Panc1 (cell line): ENCODE data around the gene NR6A1. TPM values are rescaled to one million over a fixed set of nuclear protein-coding genes. Genes with fewer than 3 reads are reported as not detected.

Experiments used
- ATAC-seq: fragments of 200-7000 bp; cut with Tn5 transposase; 2 replicates; pipeline ENCODE4 v1.9.1; 2020; ENCODE audit warnings: mild to moderate bottlenecking, moderate library complexity
- BruUV-seq: library from RNA; stranded (reverse); fragments of 400-500 nt; replicated peaks from 2 replicates; lab custom pipeline; 2021; lab: Mats Ljungman, UMichigan
- CTCF ChIA-PET: fragments of 300-600 bp; sonication (Branson Sonifier 250); formaldehyde crosslinking; loops from one replicate; lab custom pipeline; 2022; ENCODE audit warnings: antibody characterized with exemption; lab: Charles Lee
- POLR2A ChIA-PET: fragments of 300-600 bp; sonication (Branson Sonifier 250); formaldehyde crosslinking; loops from one replicate; lab custom pipeline; 2022; ENCODE audit warnings: antibody characterized with exemption; lab: Charles Lee
- DNase-seq: peaks from one replicate; pipeline ENCODE4 v3.0.0-alpha.2; 2010; ENCODE audit warnings: low read depth, low spot score
- H3K27ac ChIP-seq: 2 replicates; pipeline ENCODE4 v1.5.1; 2011; ENCODE audit warnings: mild to moderate bottlenecking, low read length, inconsistent platforms
- H3K27me3 ChIP-seq: fragments of 200-500 bp; sonication (Bioruptor generic); 2 replicates; pipeline ENCODE4 v1.6.0; 2014; ENCODE audit warnings: low read length, inconsistent platforms; ENCODE audit not compliant: control insufficient read depth, insufficient read depth
- H3K36me3 ChIP-seq: fragments of 200-500 bp; sonication (Bioruptor generic); 2 replicates; pipeline ENCODE4 v1.5.1; 2014; ENCODE audit warnings: inconsistent platforms, mild to moderate bottlenecking, low read length, moderate library complexity; ENCODE audit not compliant: control insufficient read depth, insufficient read depth
- H3K4me1 ChIP-seq: 2 replicates; pipeline ENCODE4 v1.5.1; 2011; ENCODE audit warnings: inconsistent platforms, mild to moderate bottlenecking, low read length, moderate library complexity; ENCODE audit not compliant: control insufficient read depth, insufficient read depth
- H3K4me3 ChIP-seq, 2 experiments: 2 replicates each; pipeline ENCODE4 v1.5.1; 2011 to 2012; ENCODE audit warnings: low read depth in 2 of 2, low read length in 2 of 2, mild to moderate bottlenecking in 2 of 2, inconsistent platforms in 1 of 2, moderate library complexity in 1 of 2
- H3K9me3 ChIP-seq: fragments of 200-500 bp; sonication (Bioruptor generic); 2 replicates; pipeline ENCODE4 v1.5.1; 2014; ENCODE audit warnings: low read depth, mild to moderate bottlenecking, inconsistent platforms, low read length, moderate library complexity; ENCODE audit not compliant: control insufficient read depth, insufficient read depth
- POLR2AphosphoS5 ChIP-seq: IDR thresholded peaks from 2 replicates; pipeline ENCODE4 v1.6.1; 2012; ENCODE audit warnings: mild to moderate bottlenecking, low read depth, low read length, moderate library complexity
- SIN3A ChIP-seq: IDR thresholded peaks from 2 replicates; pipeline ENCODE4 v1.6.1; 2012; ENCODE audit warnings: low read depth, mild to moderate bottlenecking, low read length, moderate library complexity, borderline replicate concordance; ENCODE audit not compliant: insufficient read depth
- TCF7L2 ChIP-seq: IDR thresholded peaks from 2 replicates; pipeline ENCODE4 v1.6.1; 2011; ENCODE audit warnings: mild to moderate bottlenecking, low read depth, low read length, inconsistent platforms
- in situ Hi-C: cut with HindIII; loops from 2 replicates; pipeline ENCODE4 v1.10.0; 2016; ENCODE audit warnings: low sequenced_read_pairs, low pct_unique_long_range_greater_than_20kb
- intact Hi-C: fragments of 100-400 bp; cut with micrococcal nuclease; formaldehyde crosslinking; loops from one replicate; pipeline ENCODE4 v1.10.0; 2022; ENCODE audit not compliant: unreplicated experiment
- total RNA-seq: library from RNA; stranded (reverse); gene quantifications from one replicate; pipeline ENCODE4 v1.2.1, GENCODE V29; 2021; ENCODE audit not compliant: unreplicated experiment
- TF ChIP-seq, protein P1 (sequence below), 2 experiments: IDR thresholded peaks; 2 replicates each; pipeline ENCODE4 v1.6.1; 2011 to 2012; ENCODE audit warnings: low read depth in 2 of 2, control low read depth in 1 of 2, low read length in 1 of 2, mild to moderate bottlenecking in 1 of 2, moderate library complexity in 1 of 2; ENCODE audit not compliant: insufficient read depth in 1 of 2
- TF ChIP-seq, protein P2 (sequence below): fragments of 450-650 bp; IDR thresholded peaks from 2 replicates; pipeline ENCODE4 v1.5.1; 2017; ENCODE audit warnings: mild to moderate bottlenecking

The NR6A1 gene
- total RNA-seq, 1 experiment from 2014 or later = 7.6 TPM

DNA sequence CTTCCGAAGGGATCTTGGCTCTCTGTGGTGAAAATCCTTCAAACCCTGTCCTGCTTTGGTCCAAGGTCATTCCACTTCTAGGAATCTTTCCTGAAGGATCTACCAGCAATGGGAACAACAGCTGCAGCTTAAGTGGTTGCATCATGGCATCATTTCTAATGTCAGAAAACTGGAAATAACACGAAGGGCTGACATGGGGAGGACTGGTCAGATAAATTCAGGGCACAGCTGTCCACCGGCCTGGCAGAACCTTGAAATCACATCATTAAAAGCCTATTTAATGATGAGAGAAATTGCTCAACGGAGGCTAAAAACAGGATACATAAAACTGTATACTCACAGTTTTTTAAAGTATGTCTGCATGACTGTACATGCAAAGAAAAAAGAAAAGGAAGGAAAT, 34.1 kb upstream of the NR6A1 start:
- Histone ChIP-seq H3K4me1 (no peaks in the 10 kb centered on the region), H3K4me3 (no peak overlapping the region), H3K27ac (no peak overlapping the region), H3K36me3 (no peaks in the 10 kb centered on the region; the same call in 1 of the 2 replicates), H3K9me3 (no peaks in the 10 kb centered on the region), H3K27me3 (no peaks in the 10 kb centered on the region)
- ChIA-PET CTCF (no interaction called here), POLR2A (no interaction called here)
- in situ Hi-C loops = no loop called here
- intact Hi-C loops = no loop called here
- no peak for TF ChIP-seq SIN3A
- TF ChIP-seq, protein P1, sequence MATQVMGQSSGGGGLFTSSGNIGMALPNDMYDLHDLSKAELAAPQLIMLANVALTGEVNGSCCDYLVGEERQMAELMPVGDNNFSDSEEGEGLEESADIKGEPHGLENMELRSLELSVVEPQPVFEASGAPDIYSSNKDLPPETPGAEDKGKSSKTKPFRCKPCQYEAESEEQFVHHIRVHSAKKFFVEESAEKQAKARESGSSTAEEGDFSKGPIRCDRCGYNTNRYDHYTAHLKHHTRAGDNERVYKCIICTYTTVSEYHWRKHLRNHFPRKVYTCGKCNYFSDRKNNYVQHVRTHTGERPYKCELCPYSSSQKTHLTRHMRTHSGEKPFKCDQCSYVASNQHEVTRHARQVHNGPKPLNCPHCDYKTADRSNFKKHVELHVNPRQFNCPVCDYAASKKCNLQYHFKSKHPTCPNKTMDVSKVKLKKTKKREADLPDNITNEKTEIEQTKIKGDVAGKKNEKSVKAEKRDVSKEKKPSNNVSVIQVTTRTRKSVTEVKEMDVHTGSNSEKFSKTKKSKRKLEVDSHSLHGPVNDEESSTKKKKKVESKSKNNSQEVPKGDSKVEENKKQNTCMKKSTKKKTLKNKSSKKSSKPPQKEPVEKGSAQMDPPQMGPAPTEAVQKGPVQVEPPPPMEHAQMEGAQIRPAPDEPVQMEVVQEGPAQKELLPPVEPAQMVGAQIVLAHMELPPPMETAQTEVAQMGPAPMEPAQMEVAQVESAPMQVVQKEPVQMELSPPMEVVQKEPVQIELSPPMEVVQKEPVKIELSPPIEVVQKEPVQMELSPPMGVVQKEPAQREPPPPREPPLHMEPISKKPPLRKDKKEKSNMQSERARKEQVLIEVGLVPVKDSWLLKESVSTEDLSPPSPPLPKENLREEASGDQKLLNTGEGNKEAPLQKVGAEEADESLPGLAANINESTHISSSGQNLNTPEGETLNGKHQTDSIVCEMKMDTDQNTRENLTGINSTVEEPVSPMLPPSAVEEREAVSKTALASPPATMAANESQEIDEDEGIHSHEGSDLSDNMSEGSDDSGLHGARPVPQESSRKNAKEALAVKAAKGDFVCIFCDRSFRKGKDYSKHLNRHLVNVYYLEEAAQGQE (IDR thresholded peaks at IDR 0.05; ENCODE audit: insufficient read depth in 1 of 2, low read depth in 2 of 2, low read length in 1 of 2) = no peak
- no peak for TF ChIP-seq TCF7L2
- TF ChIP-seq POLR2AphosphoS5 = no peak
- TF ChIP-seq, protein P2, sequence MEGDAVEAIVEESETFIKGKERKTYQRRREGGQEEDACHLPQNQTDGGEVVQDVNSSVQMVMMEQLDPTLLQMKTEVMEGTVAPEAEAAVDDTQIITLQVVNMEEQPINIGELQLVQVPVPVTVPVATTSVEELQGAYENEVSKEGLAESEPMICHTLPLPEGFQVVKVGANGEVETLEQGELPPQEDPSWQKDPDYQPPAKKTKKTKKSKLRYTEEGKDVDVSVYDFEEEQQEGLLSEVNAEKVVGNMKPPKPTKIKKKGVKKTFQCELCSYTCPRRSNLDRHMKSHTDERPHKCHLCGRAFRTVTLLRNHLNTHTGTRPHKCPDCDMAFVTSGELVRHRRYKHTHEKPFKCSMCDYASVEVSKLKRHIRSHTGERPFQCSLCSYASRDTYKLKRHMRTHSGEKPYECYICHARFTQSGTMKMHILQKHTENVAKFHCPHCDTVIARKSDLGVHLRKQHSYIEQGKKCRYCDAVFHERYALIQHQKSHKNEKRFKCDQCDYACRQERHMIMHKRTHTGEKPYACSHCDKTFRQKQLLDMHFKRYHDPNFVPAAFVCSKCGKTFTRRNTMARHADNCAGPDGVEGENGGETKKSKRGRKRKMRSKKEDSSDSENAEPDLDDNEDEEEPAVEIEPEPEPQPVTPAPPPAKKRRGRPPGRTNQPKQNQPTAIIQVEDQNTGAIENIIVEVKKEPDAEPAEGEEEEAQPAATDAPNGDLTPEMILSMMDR = no peak
- no TSS peak for BruUV-seq
- no peak for DNase-seq
- ATAC-seq = no peak

DNA sequence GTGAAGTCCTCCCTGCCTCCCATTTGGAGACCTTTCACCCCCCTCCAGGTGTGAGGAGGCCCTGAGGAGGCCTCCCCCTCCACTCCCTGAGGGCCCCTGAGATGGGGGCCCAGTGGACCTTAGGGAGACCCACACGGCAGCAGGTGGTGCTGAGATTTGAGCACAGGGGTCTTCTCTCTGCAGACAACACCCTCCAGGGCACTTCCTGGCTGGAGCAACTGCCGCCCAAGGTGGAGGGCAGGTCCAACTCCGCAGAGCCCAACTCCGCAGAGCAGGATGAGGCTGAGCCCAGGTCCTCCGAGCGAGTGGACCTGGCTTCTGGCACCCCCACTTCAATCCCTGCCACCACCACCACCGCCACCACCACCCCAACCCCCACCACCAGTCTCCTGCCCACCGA, 32.8 kb upstream of the NR6A1 start:
- no peak overlapping the region for H3K27ac ChIP-seq
- in situ Hi-C loops (no loop called here), intact Hi-C loops (no loop called here)
- H3K9me3 ChIP-seq = no peaks in the 10 kb centered on the region
- TF ChIP-seq, protein P2 = no peak
- TF ChIP-seq SIN3A (no peak), TCF7L2 (no peak), POLR2AphosphoS5 (no peak)
- TF ChIP-seq, protein P1 (IDR thresholded peaks at IDR 0.05; ENCODE audit: insufficient read depth in 1 of 2, low read depth in 2 of 2, low read length in 1 of 2) = no peak
- CTCF ChIA-PET = no interaction called here
- H3K27me3 ChIP-seq = no peaks in the 10 kb centered on the region
- DNase-seq (no peak), ATAC-seq (no peak)
- no peaks in the 10 kb centered on the region for H3K4me1 ChIP-seq
- no peak overlapping the region for H3K4me3 ChIP-seq
- no peaks in the 10 kb centered on the region; the same call in 1 of the 2 replicates for H3K36me3 ChIP-seq
- POLR2A ChIA-PET = no interaction called here
- BruUV-seq = no TSS peak
